Measurements from ENCODE around the gene PRKD1.
"Not testable (repeated sequence)": the region's sequence is repeated elsewhere in the genome, so short reads cannot be mapped to it uniquely, and the experiment has no call there.

The PRKD1 gene

DNA sequence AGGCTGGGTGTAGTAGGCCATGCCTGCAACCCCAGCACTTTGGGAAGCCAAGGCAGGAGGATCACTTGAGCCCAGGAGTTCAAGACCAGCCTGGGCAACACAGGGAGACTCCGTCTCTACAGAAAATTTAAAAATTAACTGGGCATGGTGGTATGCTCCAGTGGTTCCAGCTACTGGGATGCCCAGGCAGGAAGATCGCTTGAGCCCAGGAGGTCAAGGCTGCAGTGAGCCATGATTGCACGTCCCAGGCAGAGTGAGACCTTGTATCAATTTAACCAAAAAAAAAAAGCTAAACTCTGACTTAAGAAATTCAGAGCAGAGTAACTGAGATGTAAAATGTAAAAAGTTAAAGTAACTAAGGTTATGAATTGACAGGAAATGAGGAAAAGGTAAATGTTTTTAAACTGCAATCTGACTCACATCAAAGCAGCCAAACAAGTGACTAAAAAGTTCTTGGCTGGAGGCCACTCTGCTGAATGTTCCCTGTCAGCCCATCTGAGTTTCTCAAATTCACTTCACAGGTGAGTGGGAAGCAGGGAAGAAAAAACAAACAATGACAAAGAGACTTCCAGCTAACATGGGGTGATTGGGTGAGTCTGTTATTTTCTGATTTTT is 21.3 kb downstream of the PRKD1 start:
- DNase-seq (ENCODE audit: extremely low spot score, insufficient read length, low read depth) (no peak), FAIRE-seq (no peak)

DNA sequence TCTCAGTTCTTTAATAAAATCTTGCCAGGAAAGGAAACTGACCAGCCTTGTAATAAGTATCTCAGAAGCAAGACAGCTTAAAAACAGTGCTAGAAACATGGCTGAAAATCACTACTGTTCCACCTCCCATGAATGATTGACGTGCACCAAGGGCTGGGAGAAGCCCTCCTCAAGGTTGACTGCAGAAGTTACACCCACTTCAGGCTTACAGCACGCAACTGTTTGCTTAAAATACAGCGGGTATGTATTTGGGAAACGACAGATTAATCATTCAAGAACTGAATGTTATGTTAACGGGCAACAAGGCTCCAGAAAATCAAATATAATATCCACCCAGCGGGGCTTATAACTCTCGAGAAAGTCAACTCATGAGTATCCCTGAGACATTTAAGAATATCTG is 22.1 kb downstream of the PRKD1 start:
- DNase-seq (ENCODE audit: extremely low spot score, insufficient read length, low read depth) (no peak), FAIRE-seq (no peak)

DNA sequence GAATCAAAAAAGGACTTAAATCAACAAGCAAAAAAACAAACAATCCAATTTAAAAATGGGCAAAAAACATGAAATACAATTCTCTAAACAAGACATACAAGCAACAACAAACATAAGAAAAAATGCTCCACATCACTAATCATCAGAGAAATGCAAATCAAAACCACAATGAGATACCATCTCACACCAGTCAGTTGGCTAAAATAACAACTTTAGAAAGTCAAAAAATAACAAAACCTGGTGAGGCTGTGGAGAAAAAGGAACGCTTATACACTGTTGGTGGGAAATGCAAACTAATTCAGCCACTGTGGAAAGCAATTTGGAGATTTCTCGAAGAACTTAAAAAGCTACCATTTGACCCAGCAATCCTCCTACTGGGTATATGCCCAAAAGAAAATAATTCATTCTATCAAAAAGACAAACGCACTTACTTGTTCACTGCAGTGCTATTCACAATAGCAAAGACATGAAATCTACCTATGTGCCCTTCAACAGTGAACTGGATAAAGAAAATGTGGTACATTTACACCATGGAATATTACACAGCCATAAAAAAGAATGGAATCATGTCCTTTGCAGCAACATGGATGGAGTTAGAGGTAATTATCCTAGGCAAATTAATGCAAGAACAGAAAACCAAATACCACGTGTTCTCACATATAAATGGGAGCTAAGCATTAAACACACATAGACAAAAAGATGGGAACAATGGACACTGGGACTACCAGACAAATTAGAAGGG is 26.9 kb downstream of the PRKD1 start:
- DNase-seq (ENCODE audit: extremely low spot score, insufficient read length, low read depth) (no peak), FAIRE-seq (no peak)

DNA sequence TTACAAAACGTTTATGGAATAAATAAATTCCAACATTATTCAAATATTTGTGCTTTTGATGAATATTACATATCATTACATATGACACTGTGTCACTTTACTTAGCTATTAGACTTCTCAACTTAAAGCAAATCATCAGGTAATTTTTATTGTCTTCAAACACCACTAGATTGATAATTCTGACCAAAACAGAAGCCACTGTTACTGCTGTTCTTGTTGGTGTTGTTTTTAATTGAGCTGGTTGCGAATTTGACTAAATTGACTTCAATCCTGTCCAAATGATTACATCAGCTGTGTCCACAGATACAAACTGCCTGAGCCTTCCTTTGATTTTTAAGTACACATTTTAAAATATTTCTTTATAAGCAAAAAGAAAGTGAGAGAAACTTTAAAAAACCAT is 29.2 kb downstream of the PRKD1 start:
- no peak for DNase-seq (ENCODE audit: extremely low spot score, insufficient read length, low read depth)
- FAIRE-seq = no peak

DNA sequence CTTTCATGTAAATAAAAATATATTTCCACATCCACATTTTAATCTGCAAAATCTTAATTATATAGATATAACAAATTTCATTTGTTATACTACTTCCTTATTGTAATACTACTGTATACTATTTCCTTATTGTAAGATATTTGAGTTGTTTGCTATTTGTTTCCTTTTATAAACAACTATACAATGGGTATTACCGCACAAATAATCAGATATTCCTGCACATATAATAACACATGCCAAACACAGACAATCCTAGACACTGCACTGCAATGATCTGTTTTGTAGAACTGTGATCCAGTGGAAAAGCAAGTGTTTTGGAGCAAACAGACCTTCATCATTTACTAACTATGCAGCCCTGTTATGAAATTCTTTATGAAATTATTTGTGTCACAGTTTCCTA is 30.5 kb downstream of the PRKD1 start:
- DNase-seq (ENCODE audit: extremely low spot score, insufficient read length, low read depth) (no peak), FAIRE-seq (no peak)

DNA sequence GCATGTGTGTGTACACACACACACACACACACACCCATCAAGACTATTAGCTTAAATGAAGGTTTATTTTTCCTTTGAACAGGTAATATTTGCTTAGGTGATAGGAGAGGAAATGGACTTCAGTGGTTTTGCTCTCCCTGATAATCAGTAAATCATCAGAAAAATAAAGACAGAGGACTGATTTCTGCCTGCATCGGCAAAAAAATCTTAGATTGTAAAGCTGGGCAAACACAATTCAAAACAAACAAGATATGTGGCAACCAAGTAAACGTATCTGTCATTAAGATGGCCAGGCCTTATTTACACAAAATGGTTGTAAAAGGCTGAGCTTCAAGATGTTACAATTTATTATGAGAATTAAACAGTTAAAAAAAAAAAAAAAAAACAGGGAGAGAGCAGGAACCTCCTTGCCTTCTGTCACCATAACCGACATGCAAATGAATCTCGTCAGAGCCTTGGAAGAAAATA is 31.3 kb downstream of the PRKD1 start:
- FAIRE-seq = no peak
- no peak for DNase-seq (ENCODE audit: extremely low spot score, insufficient read length, low read depth)

DNA sequence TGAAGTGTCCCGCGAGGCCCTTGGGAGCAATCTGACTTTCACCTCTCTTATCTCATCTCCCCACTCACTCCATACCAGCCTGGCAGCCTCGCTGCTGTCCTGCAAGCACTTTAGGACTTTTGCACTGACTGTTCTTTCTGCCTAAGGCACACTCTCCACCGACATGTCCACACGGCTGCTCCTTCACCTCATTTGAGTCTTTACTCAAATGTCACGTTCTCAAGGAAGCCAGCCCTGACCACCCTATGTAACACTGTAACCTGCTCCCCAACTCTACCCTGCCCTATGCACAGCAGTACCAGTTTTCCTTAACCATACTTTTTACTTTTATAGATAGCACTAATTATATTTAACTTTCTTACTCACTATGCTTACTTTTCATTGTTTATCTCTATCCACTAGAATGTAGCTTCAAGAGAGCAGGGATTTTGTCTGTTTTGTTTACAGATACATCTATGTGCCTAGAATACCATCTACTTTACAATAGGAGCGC is 32.0 kb downstream of the PRKD1 start:
- DNase-seq (ENCODE audit: extremely low spot score, insufficient read length, low read depth) = no peak
- FAIRE-seq = no peak

DNA sequence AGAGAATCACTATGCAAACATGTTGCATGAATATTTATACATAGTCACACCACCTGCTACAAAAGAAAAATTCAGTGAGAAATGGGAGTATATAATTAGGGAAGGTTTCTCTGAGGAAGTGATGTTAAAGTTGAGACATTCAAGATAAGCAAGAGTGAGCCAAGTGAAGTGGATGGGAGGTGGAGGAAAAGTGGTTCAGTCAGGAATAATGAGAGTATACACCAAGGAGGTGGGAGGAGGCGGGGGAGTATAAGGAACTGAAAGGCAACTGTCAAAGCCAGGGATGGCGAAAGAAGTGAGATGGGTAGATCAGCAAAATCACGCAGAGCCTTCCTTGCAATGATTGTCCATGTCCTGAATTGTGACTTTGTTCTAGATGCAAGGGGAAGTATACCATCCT is 33.7 kb downstream of the PRKD1 start:
- DNase-seq (ENCODE audit: extremely low spot score, insufficient read length, low read depth) (no peak), FAIRE-seq (no peak)

DNA sequence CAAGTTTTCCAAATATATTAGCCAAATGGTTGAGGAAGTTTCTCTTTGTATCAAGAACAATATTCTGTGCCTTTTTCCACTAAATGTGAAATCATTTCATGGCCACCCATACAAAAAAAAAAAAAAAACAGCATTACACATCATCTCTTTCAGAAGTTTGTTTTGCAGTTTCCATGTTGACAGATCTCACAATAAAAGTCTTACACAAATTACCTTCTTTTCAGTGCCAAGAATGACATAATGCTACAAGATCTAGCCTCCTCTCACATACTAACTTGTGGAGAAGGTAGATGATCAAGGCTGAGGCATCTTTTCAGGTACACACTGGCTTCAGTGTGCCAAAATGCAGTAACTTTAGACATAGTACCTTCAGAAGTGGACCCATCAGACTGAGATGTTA is 35.3 kb downstream of the PRKD1 start:
- DNase-seq (ENCODE audit: extremely low spot score, insufficient read length, low read depth) = no peak
- FAIRE-seq = no peak

DNA sequence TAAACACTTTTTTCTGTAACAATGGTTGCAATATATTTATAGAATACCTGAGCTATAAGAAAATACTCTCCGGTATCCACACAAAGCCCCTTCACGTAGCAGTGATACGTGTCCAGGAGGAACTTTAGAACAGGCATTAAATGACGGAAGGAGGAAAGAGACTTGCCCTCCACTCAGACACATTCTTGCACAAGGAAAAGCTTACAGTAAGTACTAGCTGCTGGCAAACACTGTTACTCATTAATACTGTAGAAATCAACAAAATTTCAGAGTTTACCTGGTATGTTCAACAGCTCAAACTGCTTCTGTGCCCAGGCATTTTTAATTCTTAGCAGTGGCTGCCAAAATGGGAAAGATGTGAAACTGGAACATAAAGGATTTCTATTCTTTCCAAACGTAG is 41.7 kb downstream of the PRKD1 start:
- no peak for FAIRE-seq
- DNase-seq (ENCODE audit: extremely low spot score, insufficient read length, low read depth) = no peak

DNA sequence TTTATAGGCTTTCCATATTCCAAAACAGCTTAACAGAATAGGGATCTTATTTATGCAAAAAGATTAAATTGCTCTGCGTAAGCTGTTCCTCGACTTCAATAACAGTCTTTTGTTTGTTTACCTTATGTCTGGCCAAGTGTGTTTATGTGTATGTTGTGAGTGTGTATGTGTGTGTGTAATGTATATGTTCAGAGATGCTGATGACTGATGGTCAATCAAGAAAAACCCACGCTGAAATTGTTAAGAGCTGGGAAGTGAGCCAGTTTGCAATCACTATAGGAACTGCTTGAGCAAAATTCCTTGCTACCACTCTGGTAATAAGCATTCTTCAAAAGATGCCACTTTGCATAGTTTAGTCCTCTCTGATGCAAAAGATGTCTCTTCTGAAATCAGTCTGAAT is 59.6 kb downstream of the PRKD1 start:
- DNase-seq (ENCODE audit: extremely low spot score, insufficient read length, low read depth) (no peak), FAIRE-seq (no peak)

DNA sequence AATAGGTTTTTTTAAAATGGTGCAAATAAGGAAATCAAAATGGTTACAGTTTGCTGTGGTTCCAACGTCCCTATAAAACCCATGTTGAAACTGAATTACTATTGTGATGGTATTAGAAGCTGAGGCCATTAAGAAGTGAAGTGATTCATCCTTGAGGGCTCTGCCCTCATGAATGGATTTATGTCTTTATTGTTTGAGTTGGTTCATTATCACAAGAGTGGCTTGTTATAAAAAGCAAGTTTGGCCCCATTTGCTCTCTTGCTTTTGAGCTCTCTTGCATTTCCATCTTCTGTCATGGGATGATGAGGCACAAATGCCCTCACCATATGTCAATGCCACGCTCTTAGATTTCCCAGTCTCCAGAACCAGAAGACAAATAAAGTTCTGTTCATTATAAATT is 62.3 kb downstream of the PRKD1 start:
- FAIRE-seq (no peak), DNase-seq (ENCODE audit: extremely low spot score, insufficient read length, low read depth) (no peak)

DNA sequence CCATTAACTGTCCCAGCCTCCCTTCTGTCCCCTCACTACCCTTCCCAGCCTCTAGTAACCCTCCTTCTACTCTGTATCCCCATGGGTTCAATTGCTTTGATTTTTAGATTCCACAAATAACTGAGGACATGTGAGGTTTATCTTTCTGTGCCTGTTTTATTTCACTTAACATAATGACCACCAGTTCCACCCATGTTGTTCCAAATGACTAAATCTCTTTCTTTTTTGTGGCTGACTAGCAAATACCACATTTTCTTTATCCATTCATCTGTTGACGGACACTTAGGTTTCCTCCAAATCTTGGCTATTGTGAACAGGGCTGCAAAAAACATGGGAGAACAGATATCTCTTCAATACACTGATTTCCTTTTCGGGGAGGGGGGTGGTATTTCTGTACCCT is 65.7 kb downstream of the PRKD1 start:
- DNase-seq (ENCODE audit: extremely low spot score, insufficient read length, low read depth) (no peak), FAIRE-seq (no peak)

DNA sequence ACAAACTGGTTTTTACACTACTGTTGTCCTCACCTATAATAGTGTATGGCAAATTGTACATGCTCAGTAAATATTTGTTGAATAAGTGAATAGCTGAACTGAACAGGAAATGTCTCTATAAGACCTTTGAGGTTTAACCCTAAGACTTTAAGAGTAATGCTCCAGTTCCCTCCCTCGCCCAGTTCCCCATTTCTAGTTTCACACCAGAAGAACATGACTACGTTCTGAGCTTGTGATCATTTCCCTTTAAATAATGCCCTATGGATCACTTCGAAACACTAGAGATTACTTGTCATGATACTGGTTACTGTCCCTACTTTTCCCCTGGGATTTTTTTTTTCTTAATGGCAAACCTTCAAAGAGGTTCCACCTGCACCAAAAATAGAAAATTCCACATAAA is 69.3 kb downstream of the PRKD1 start:
- peak; percentile 25 for DNase-seq (ENCODE audit: extremely low spot score, insufficient read length, low read depth)
- peak; percentile 91 for FAIRE-seq

DNA sequence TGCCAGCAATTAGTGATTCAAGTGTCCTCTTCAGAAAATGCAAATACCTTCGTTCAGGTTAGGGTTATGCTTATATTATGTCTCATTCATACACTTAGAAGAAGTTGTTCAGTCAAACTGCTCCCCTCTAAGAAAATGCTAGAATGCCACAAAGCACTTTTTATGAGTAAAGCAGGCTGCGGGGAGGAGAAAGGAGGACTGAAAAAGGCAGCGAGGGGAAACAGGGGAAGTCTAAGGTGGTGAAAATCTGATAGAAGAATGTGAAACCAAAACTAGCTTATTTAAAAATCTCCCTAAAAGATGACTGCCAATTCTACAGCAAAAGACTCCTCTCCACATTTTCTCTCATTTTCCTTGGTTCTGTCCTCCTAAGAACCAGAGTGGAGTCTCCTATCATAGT is 70.1 kb downstream of the PRKD1 start:
- FAIRE-seq = no peak

DNA sequence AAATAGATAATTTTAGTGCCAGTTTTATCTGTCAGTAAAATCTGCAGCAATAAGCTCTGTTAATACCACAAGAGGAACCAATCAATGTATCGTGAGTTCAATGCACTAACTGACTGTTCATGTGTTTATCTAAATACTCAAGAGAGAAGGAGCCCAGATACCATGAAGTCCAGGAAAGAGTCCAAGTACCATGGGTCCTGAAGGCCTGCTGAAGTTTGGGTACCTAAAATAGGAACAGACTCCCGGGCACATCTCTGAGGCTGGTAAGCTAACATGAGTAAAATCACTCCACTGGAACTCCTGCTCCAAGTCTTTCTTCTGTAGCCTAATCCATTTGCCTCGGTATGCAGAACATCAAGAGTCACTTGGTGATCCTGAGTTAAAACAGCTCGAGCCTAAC is 71.1 kb downstream of the PRKD1 start:
- FAIRE-seq = no peak
- DNase-seq (ENCODE audit: extremely low spot score, insufficient read length, low read depth) = no peak

More for the DNA sequence above, 70.1 kb downstream of the PRKD1 start:
- peak; percentile 4 for DNase-seq (ENCODE audit: extremely low spot score, insufficient read length, low read depth)

DNA sequence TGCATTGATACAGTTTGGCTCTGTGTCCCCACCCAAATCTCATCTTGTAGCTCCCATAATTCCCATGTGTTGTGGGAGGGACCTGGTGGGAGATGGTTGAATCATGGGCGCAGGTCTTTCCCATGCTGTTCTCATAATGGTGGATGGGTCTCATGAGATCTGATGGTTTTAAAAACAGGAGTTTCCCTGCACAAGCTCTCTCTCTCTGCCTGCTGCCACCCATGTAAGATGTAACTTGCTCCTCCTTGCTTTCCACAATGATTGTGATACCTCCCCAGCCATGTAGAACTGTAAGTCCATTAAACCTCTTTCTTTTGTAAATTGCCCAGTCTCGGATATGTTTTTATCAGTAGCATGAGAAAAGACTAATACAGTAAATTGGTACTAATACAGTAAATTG is 74.0 kb downstream of the PRKD1 start:
- FAIRE-seq; DNase-seq (ENCODE audit: extremely low spot score, insufficient read length, low read depth): not testable (repeated sequence)

DNA sequence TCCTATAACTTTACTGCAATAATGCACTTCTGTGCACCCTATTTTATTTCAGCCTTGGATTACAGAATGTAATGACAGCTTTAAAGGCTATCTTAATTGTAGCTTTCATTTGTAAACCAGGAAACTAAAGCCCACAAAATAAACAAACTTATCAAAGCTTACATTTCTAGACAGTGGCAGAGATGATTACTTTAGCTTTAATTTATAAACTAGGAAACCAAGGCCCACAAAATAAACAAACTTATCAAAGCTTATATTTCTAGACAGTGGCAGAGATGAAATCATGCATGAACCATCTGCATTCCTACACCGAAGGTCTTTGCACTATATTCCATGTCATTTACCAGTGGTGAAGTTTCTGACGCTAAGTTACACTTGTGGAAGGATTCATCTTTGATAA is 74.4 kb downstream of the PRKD1 start:
- DNase-seq (ENCODE audit: extremely low spot score, insufficient read length, low read depth) (no peak), FAIRE-seq (no peak)

DNA sequence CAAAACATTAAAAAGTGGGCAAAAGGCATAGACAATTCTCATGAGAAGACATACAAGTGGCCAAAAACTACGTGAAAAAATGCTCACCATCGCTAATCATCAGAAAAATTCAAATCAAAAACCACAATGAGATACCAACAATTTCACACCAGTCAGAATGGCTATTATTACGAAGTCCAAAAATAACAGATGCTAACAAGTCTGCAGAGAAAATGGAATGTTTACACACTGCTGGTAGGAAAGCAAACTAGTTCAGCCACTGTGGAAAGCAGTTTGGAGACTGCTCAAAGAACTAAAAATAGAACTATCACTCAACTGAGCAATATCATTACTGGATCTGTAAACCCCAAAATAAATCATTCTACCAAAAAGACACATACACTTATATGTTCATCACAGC is 76.2 kb downstream of the PRKD1 start:
- FAIRE-seq = no peak
- no peak for DNase-seq (ENCODE audit: extremely low spot score, insufficient read length, low read depth)

DNA sequence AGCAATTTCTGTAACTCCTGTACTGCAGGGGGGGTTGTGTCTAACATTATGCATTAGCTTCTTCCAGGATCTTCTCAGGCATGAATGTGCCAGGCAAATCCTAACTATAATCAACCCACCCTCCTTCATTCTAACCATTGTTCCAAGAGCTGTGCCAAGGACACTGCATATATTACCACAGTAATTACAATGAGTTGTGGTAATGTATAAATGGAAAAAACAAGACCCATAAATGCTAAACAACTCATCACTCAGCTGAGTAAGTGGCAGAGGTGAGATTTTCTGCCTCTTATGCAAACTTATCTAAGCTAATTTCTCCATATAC is 80.6 kb downstream of the PRKD1 start:
- DNase-seq (ENCODE audit: extremely low spot score, insufficient read length, low read depth) (no peak), FAIRE-seq (no peak)

DNA sequence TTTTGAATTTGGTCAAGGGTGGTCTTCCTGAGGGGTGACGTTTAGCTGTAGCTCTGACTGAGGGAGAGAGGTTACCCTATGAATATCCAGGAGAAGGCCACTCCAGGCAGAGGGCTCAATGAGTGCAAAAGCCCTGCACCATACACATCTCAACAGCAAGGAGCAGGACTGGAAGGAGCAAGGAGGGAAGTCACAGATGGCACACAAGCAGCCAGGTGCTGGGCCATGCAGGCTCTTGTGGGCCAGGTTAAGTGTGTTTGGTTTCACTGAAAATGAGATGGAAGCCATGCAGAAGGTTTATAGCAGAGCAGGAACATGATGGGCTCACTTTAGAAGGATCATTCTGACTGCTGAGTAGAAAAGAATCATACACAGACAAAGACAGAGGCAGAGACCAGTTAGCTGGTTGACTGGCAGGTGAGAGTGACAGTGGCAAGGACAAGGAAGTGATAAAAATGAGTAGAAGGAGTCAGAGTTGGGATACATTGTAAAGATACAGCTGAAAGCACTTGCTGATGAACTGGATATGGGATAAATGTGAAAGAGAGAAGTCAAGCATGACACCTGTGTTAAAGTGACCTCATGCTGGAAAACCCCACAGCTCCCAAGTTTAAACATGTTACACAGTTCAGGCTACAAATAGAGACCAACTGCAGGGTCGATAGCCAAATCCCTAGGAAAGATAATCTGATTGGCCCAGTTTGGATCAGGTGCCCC is 81.2 kb downstream of the PRKD1 start:
- DNase-seq (ENCODE audit: extremely low spot score, insufficient read length, low read depth) = no peak
- FAIRE-seq = peak; percentile 78
